Endothelial cell of umbilical vein (primary cell): ENCODE results near the gene TYW5.

Source experiments
- EZH2 ChIP-seq: IDR thresholded peaks from 2 replicates; pipeline ENCODE4 v1.6.1; 2012; ENCODE audit warnings: borderline replicate concordance, low read depth, mild to moderate bottlenecking, moderate library complexity, low read length, inconsistent platforms; ENCODE audit not compliant: severe bottlenecking
- FOS ChIP-seq: IDR thresholded peaks from 2 replicates; pipeline ENCODE4 v1.6.1; 2011; ENCODE audit warnings: mild to moderate bottlenecking, low read length, moderate library complexity, borderline replicate concordance; ENCODE audit not compliant: insufficient read depth
- GATA2 ChIP-seq: IDR thresholded peaks from 2 replicates; pipeline ENCODE4 v1.7.0; 2011; ENCODE audit warnings: low read depth, mild to moderate bottlenecking, moderate library complexity, mixed read lengths, low read length; ENCODE audit not compliant: insufficient read length, insufficient read depth
- JUN ChIP-seq: IDR thresholded peaks from 2 replicates; pipeline ENCODE4 v1.6.1; 2011; ENCODE audit warnings: borderline replicate concordance, low read depth; ENCODE audit not compliant: insufficient read length, insufficient read depth
- MYC ChIP-seq: IDR thresholded peaks from one replicate; pipeline ENCODE4 v1.6.1; 2011; ENCODE audit warnings: mild to moderate bottlenecking, low read depth, low read length
- POLR2A ChIP-seq: IDR thresholded peaks from 2 replicates; pipeline ENCODE4 v1.6.1; 2012; ENCODE audit warnings: low read depth, mild to moderate bottlenecking, control low read depth, low read length
- POLR2AphosphoS5 ChIP-seq: IDR thresholded peaks from 2 replicates; pipeline ENCODE4 v1.6.1; 2012; ENCODE audit warnings: low read depth, mild to moderate bottlenecking, control low read depth, low read length, moderate library complexity; ENCODE audit not compliant: insufficient read depth
- TF ChIP-seq, protein P1 (sequence below), 2 donors: IDR thresholded peaks; 1 replicate in 1 of 2; 2 replicates in 1 of 2; pipeline ENCODE4 v1.5.1; 2011; ENCODE audit warnings: low read length in 2 of 2, mild to moderate bottlenecking in 2 of 2, moderate library complexity in 2 of 2, control low read depth in 1 of 2, inconsistent platforms in 1 of 2, low read depth in 1 of 2; ENCODE audit not compliant: insufficient read depth in 1 of 2; ENCODE audit errors: extremely low read depth in 1 of 2
- TF ChIP-seq, protein P2 (sequence below): IDR thresholded peaks from 2 replicates; pipeline ENCODE4 v1.6.1; 2011; ENCODE audit not compliant: insufficient read depth, insufficient read length

DNA sequence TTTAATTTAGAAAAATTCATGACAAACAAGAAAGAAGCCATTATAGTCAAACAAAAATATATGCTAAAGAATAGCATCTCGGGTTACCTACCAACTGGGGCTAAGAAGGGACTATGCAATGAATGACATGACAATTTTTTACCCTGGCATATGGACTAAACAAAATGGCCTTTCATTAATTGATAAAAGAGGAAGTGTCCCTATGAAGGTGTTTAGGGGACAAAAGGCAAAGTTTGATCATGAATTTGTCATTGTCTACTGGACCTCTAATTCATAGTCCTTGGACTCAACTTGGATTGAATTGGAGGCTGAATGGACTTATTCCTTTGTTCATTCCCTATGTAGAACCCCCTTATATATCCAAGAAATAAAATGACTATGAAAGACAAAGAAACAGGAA, 12.8 kb upstream of the TYW5 start:
- TF ChIP-seq GATA2, result no peak
- TF ChIP-seq EZH2, result no peak
- TF ChIP-seq, protein P1, sequence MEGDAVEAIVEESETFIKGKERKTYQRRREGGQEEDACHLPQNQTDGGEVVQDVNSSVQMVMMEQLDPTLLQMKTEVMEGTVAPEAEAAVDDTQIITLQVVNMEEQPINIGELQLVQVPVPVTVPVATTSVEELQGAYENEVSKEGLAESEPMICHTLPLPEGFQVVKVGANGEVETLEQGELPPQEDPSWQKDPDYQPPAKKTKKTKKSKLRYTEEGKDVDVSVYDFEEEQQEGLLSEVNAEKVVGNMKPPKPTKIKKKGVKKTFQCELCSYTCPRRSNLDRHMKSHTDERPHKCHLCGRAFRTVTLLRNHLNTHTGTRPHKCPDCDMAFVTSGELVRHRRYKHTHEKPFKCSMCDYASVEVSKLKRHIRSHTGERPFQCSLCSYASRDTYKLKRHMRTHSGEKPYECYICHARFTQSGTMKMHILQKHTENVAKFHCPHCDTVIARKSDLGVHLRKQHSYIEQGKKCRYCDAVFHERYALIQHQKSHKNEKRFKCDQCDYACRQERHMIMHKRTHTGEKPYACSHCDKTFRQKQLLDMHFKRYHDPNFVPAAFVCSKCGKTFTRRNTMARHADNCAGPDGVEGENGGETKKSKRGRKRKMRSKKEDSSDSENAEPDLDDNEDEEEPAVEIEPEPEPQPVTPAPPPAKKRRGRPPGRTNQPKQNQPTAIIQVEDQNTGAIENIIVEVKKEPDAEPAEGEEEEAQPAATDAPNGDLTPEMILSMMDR (IDR thresholded peaks at IDR 0.05; ENCODE audit: extremely low read depth in 1 of 2, insufficient read depth in 1 of 2, low read depth in 1 of 2, low read length in 2 of 2), result no peak
- TF ChIP-seq POLR2A, result no peak
- no peak for TF ChIP-seq FOS
- TF ChIP-seq, protein P2, sequence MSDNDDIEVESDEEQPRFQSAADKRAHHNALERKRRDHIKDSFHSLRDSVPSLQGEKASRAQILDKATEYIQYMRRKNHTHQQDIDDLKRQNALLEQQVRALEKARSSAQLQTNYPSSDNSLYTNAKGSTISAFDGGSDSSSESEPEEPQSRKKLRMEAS, result no peak
- no peak for TF ChIP-seq JUN
- TF ChIP-seq POLR2AphosphoS5, result no peak
- no peak for TF ChIP-seq MYC
